HG03439 (cell line): ENCODE measurements around the gene HOXB5.

ENCODE experiments used
- ATAC-seq: cut with Tn5 transposase; IDR thresholded peaks from one replicate; pipeline ENCODE4 v1.9.1; 2021; ENCODE audit warnings: mild to moderate bottlenecking, moderate library complexity; ENCODE audit not compliant: unreplicated experiment

The HOXB5 gene

DNA sequence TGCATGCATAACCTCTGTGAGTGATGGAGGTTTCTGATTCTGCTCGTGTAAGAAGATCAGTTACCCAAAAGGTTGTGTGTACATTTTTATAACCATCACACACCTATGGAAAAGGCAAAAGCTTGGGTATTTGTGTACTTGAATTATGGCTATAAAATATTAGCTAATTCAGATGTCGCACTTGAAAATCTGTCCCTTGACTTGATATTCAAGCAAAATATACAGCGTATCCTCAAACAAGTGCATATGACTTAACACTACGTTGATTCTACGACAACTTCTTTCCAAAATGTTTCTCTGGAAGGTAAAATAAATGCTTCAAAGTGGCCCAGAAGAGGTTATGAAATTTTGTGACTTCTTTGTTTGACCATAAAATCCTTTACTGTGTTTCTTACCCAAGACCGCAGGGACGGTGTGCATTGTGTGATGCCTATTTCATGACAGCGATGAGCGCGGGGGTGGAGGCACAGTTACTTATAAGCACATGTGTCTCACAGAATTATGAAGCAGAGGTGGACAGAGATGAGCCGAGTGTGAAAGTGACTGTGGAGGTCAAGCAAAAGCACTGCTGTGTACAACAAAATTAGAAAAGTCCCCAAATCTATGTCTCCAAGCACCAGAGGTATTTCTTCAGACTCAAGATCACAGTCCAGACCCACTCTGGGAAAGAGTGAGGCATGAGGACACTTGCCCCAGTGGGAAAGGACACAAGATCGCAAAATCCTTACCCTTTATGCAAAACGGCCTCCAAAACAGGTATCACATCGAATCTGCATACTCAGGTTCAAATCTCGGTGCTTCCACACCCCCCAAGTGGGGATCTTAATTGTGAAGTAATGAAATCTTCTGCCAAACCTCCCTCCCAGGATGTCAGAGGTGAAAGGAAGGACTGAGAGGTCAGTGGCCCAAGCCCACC lies 36.7 kb upstream of the HOXB5 start:
- ATAC-seq: no peak

DNA sequence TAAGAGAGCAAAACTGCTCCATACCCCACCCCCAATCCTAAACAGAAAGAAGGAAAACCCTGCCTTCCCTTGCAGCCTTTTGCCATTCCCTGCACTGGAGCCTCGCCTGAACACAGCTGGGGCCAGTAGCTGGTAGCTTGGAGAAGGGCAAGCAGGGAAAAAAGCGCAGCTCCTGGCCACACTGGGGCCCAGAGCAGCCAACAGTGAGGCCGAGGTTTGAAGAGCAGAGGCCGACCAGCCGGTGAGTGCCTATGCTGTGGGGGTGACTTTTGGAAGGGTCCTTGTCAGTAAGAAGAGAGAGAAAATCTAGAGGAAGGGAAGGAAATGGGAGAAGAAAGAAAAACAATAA lies 35.8 kb upstream of the HOXB5 start:
- no peak for ATAC-seq

DNA sequence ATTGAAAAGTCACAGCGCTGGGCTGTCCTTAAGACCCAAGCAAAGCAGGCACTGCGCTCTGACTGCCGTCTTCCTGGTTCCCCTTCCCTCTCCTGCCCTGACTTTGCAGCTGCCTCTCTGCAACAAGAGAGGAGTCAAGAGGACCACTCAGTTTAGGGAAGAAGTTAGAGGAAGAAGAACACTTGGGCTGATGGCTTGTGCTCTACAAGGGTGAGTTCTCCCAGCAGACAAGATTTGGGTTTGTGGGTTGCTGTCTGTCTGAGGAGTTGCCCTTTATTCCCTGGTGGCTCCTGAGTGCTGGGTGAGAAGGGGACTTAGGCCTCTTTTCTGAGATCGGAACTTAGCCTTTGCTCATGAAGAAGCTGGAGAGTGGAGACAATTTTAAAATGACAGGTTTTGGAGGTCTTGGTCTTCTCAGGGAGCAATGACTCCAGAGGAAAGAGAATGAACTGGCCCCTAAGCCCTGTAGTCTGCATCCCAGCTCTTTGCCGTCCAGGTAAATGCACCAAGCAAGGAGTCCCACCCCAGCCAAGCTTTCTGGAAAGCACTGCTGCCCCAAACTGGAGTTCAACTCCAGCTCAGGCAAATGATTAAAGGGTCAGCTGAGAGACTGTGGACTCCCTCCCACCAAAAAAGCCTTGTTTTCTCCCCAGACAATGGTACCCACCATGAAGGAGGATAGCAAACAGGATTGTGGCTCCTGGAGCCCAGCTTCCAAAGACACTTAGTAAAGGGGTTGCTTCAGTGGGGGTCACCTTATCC lies 35.3 kb upstream of the HOXB5 start:
- ATAC-seq: no peak

DNA sequence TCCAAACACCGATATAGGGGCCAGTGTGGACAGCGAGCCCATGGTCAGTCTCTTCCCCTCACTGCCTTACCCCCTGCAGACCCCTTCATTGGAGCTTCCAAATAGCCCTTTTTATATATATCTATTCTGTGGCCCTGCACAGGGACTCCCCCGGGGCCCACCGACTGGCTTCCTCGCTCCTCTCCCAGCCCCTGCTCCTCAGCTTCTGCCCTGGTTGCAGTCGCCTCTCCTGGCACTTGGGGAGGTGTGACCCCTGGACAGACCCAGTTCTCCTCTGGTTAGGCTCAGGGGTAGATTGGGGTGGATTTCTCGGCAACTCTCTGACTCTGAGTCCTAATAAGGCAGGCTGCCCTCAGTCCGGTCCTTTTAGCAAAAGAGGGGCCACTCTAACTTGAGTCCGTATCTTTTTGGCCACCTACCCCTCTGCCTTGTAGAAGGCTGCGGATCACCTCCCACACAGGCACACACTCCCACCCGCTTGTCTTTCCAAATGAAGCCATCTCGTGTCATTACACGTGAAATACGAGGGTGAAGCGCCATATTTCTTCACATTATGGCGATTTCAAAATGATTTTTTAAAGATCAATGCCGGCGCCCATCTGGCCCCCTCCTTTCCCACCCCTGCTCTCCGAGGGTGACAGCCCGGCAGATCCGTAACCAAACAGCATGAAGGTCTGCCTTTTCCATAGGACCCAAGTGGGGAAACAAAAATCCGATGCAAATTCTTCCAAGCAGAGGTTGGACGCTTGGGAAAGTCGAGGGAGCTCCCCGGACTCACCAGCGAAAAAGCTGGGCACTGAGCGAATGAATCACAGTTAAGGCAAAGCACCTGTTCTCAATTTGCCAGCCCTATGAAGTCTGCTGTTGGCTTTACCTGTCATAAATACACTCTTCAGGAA lies 34.3 kb upstream of the HOXB5 start:
- ATAC-seq: no peak

DNA sequence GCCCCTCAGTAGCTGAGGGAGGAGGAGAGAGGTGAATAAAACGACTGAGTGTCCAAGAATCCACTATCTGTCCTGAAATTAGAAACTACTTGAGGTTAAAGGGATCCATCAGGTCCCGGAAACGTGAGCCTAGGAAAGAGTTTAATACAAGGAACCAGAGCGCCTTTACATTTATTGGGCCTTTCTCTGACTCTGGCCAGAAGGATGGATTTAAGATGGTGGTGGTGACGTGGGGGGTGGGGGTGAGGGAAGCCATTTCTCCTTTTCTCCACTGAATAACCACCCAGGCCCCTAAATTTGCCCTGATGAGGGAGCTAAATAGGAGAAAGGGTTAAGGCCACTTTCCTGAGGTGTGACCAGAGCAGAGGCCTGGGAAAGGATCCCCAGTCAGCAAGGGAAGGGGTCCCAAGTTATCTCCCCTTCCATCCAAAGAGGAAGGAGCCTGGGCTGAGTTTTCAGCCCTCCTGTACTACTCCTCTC lies 33.6 kb upstream of the HOXB5 start:
- no peak for ATAC-seq

DNA sequence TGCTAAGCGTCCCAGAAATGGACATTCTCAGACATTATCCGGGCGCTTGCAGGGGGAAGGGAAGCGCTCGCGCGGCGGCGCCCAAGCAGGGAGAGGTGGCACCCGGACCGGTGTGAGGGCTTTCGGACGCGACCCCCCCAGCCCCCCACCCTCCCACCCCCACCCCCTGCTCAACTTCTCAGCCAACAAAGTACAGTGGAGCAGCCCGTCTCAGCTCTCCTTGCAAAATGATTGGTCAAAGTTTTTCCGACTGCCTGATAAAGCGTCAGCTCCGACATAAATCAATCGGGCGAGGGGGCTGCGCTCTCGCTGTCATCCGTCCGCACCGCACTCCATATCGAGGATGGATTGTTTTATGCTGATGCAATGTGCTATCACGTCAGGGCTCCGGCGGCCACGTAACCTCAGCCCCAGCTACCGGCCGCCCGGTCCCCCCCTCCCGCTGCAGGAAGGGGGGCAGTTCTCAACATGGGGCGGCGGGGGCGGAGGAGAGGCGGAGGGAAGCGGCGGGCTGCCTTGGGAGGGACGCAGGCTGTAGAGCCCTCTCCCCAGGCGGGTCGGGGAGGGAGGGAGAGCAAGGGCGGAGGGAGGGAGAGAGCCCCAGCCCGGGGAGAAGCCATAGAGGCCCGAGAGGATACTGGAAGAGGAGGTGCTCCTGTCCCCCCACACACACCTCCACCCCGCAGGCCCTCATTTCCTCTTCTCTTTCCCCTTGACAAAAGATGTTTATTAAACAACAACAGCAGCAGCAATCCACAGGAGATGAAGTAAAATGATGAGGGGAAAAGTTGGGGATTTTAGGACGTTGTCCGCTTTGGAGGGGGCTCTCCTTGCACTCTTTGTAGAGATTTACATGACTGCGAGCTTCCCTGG lies 32.9 kb upstream of the HOXB5 start, which contains the start of gene HOXB9:
HOXB9 (minus strand) TSS at position 114 of the 873 bp plus-strand sequence; CDS start at position 25, 89 bp downstream.
- ATAC-seq: no peak

DNA sequence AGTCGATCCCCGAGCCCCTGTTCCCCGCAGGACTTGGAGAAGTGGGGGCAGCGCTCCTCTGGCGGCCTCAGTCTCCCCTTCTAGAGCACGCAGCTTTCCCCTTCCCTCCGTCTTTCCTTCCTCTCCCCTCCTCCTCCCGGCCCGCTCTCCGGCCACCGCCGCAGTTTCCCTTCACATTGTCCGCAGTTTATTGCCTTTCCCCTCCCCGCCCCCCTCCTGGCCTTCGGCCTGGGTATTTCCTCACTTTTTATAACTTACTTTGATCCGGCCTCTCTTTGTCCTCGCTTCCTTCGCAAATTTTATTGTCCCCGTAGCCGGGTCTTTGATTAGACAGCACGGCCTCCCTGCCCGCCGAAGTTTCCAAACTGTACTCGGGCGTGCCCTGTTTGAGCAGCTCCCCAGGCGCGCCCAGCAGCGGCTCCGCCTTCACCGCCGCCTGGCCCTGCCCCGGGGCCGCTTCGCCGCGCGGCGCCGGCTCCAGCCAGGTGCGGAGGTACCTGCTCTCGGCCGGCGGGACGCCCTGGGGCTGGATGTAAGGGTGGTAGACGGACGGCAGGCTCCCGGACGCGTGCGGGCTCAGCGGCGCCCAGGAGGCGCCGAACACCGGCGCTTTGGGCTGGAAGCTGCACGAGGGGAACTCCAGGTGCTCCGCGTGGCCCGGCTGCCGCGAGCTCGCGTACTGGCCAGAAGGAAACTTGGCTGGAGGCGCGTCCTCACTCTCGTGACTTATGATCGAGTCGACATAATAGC lies 32.1 kb upstream of the HOXB5 start:
- no peak for ATAC-seq

DNA sequence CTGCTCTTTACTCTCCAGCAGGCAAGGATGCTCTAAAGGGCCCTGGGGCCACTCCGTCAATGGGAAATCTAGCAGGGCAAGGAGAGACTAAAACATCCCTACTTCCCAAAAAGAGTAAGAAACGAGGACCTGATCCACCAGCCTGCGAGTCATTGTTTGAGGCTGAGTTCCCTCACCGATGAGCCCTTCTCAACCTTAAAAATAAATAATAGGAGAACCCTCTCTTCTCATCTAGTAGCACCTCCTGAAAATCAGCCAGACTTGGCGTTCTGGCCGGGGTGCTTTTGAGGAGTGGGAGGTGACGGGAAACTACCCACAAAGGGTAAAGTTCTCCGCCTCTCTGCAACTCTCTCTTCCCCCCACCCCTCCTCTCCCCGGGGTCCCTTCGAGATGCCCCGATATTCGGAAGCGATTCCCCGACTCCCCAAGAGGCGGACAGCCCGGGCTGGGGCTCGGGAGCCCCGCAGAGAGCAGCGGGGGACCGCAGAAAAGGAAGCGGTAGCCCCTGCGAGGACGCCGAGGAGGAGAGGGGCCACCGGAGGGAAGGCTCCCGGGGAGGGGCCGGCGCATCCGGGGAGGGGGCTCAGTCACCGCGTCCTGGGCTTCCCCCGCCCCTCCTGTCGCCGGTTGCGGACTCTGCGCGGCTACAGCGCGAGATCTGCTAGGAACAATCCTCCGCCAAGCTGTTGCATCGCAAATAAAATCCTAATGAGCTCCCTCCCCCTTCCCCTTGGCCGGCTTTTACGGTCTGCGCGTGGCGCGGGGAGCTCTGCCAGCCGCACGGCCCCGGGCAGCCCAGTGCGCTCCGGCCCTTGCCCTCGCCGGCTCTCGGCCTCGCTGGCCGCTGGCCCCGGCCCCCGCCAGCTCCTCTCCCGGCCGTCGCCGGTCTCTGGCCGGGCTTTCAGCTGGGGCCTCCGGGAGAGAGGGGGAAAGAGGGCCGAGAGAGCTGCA lies 31.2 kb upstream of the HOXB5 start:
- no peak for ATAC-seq

DNA sequence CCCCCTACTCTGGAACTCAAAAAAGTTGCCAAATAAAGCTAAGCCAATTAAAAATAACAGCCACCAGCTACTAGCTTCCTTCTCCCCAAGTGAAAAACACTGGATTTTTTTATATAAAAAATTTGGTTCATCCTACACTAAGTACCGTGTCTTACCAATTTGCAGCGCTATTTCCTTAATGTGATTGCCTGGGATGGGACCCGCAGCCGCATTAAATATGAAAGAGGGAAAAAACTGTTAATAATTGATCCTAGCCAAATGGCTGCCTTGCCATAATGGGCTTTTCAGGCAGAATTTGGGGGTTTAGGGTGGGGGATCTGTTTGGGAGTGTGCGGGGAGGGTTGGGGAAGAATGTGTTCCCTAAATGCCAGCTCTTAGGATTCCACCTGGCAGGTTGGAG lies 30.5 kb upstream of the HOXB5 start:
- ATAC-seq: no peak

DNA sequence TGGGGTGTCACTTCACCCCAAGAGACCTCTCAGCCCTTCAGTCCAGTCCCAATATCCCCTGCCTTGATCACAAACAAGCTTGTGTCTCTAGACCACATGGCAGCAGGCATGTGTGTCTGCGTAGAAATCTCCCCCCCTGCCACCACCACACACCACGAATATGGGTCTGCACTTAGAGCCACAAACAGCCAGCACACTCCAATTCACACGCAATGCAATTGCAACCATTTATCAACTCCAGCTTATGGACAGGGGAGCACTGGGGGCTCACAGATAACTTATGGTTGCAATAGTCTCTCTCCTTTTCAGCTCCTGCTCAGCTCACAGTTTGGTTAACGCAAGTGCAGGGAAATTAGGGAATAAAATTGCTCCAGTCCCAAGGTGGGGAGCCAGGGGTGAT lies 30.0 kb upstream of the HOXB5 start:
- no peak for ATAC-seq

DNA sequence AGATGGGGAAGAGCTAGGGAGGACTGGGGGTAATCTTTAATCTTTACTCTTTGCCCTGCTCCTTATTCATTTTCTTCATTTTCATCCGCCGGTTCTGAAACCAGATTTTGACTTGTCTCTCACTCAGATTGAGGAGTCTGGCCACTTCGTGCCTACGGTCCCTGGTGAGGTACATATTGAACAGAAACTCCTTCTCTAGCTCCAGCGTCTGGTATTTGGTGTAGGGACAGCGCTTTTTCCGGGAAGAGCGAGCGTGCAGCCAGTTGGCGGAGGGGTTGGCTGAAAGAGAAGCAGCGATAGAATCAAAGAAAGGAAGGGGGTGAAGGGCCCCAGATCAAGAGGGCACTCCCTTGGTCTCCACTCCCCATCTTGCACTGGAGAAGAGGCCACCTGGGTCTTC lies 29.3 kb upstream of the HOXB5 start:
- no peak for ATAC-seq

DNA sequence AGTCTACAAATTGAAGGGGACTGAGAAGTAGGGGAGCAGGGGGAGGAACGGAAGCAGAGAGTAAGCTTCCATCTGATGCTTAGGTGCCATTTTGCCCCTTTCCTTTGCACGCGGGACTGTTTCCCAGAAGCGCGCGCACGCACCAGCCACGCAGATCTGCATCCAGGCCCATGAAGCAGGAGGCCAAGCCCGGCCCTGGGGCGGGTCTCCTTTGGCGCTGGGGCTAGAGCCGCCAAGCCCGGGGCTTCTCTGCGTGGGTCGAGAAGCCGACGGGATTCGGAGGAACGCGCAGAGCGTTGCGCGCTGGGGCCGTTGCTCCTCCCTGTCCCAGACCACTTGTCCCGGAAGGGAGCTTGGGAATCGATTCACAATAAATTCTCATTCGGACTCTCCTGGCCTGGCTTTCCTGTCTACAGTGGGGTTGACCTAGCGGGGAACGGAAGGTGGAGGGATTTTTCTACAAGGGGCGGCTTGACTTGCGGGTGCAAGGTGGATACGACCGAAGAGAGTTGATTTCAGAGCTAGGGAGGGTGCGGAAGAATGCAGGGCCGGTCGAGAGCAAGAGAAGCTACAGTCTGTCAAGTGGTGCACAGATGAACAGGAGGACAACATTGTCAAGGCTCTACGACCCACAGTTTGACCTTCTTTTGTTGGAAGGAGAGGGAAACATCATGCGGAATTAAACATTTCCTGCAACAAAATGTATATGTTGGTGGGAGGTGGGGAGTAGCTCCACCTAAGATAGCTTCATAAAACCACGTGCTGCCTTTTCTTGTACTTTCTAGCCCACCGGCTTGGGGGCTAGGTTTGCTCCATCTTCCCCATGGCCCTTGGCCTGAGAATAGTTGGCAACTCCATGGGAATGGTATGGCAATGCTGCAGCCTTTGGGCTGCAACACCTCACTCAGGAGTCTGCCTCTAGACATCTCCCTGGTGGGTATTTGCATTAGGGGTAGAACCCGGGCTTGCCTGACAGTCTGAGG lies 28.1 kb upstream of the HOXB5 start:
- ATAC-seq: no peak

DNA sequence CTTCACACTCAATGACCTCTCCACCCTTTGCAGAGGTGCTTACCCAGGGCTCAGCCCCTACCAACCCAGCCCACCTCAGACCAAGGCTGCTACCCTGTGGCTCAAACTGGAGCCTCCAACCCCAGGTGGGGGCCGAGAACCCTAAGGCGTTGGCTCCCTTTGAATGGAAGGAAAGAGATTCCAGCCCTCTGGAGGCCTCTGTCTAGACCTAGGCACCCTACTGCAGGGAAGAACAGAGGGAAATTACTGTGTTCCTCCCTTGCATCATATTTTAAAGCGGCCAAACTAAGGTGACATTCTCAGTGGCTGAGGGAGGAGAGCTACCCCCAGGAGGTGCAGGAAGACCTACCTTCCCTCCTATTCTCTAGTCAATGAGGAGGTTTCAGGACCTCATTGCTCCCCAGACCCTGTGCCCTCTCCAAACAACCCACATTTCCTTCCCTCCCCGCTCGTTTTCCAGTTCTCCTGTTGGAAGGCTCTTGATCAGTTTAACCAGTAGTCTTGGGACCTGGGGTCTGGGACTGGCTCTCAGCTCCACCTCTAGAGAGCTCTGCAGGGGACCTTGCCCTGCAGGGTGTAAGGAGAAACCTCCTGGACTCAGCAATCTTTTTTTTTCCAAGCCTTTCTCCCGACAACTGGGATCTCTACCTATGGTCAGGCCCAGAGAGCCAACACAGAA lies 27.0 kb upstream of the HOXB5 start:
- ATAC-seq: no peak

DNA sequence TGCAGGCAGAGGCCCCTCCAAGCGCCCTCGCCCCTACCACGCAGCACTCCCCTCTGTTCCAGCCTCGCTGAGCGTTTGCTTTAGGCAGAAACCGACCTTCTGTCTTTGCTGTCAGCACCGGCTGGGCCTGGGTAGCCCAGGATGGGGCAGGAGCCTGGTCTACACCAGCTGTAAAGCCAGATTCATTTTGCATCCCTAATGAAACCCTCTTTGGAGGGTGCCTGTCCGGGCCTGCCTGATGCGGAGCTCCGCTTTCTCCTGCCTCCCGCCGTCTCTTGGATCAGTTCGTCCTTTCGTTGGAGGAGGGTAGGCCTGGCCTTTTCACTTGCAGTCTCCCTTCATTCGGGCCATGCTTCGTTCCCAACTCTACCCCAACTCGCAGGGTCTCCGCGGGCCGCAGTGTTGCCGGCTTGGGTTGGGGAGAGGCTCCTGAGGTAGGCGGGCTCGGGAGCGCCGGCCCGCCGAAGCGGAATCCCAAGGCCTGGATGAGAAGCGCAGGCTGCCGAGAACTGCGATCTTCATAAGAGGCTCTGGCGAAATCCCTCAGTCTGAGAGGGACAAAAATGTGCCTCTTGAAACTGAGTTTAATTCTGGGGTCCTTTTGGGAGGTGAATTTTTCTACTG lies 26.4 kb upstream of the HOXB5 start:
- ATAC-seq: no peak

DNA sequence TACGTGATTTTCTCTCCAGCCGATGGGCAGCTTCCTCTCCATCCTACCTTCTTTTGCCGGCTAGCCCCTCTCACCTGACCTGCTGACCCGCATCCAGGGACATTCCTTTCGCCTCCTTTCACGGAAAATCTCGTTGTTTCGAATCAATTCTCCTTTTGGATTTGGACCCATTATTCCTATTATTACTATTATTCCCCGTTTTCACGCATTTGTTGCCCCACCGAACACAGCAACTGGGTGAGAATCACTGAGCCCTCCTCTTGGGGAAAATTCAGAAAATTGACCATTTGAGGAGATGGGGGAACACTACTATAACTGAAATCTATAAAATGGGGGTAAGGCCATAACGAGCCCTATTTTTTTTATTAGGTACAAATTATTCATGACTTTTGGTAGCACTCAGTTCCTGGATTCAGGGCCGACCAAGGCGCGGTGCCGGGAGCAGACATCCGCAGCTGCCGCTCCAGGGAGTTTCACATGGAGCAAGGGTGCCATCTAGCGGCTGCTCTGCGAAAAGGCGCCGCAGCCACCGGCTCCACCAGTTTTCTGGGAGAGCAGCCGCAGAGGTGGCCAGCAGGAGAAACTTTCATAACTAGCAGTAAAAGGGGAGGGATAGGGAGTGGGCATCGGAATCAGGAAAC lies 24.8 kb upstream of the HOXB5 start:
- ATAC-seq: no peak
